MM.1S (cell line): Measurements from ENCODE around the gene GPR22.

ENCODE experiments used
- DNase-seq: peaks from one replicate; pipeline ENCODE4 v3.0.0-alpha.2; 2015
- H2AFZ ChIP-seq: fragments of 300-600 bp; sonication (generic); 2 replicates; pipeline ENCODE4 v1.6.0; 2016; ENCODE audit warnings: antibody characterized with exemption, low read length
- H3F3A ChIP-seq: fragments of 300-600 bp; sonication (generic); 2 replicates; pipeline ENCODE4 v1.6.1; 2016; ENCODE audit warnings: mild to moderate bottlenecking, antibody characterized with exemption, low read length, moderate library complexity, mixed read lengths; ENCODE audit not compliant: insufficient read depth
- H3K27ac ChIP-seq: fragments of 300-600 bp; sonication (generic); 2 replicates; pipeline ENCODE4 v1.5.1; 2016; ENCODE audit warnings: mild to moderate bottlenecking, low read length
- H3K27me3 ChIP-seq: fragments of 300-600 bp; sonication (generic); replicated peaks from 2 replicates; pipeline ENCODE4 v1.6.0; 2016; ENCODE audit warnings: low read length; ENCODE audit not compliant: insufficient read depth
- H3K36me3 ChIP-seq: fragments of 300-600 bp; sonication (generic); replicated peaks from 2 replicates; pipeline ENCODE4 v1.6.1; 2016; ENCODE audit warnings: mild to moderate bottlenecking, low read length, mixed read lengths; ENCODE audit not compliant: insufficient read depth
- H3K4me1 ChIP-seq: fragments of 300-600 bp; sonication (generic); 2 replicates; pipeline ENCODE4 v1.6.1; 2016; ENCODE audit warnings: low read length, mixed read lengths
- H3K4me2 ChIP-seq: fragments of 300-600 bp; sonication (generic); 2 replicates; pipeline ENCODE4 v1.6.0; 2016; ENCODE audit warnings: low read depth, low read length
- H3K4me3 ChIP-seq: fragments of 300-600 bp; sonication (generic); 2 replicates; pipeline ENCODE4 v1.5.1; 2016; ENCODE audit warnings: low read length, mixed read lengths
- H3K79me2 ChIP-seq: fragments of 300-600 bp; sonication (generic); 2 replicates; pipeline ENCODE4 v1.6.1; 2016; ENCODE audit warnings: mixed run types, low read length, mixed read lengths
- H3K9ac ChIP-seq: fragments of 300-600 bp; sonication (generic); 2 replicates; pipeline ENCODE4 v1.6.1; 2016; ENCODE audit warnings: low read length, mixed read lengths
- H3K9me2 ChIP-seq: fragments of 300-600 bp; sonication (generic); replicated peaks from 2 replicates; pipeline ENCODE4 v1.6.1; 2016; ENCODE audit warnings: mild to moderate bottlenecking, low read length, mixed read lengths; ENCODE audit not compliant: insufficient read depth
- H3K9me3 ChIP-seq: fragments of 300-600 bp; sonication (generic); replicated peaks from 2 replicates; pipeline ENCODE4 v1.6.1; 2016; ENCODE audit warnings: mild to moderate bottlenecking, low read length, mixed read lengths; ENCODE audit not compliant: insufficient read depth
- H4K20me1 ChIP-seq: fragments of 300-600 bp; sonication (generic); 2 replicates; pipeline ENCODE4 v1.6.1; 2016; ENCODE audit warnings: mild to moderate bottlenecking, low read length, moderate library complexity, mixed read lengths; ENCODE audit not compliant: insufficient read depth
- CTCF ChIP-seq: fragments of 300-600 bp; sonication (generic); IDR thresholded peaks from 2 replicates; pipeline ENCODE4 v1.5.1; 2016; ENCODE audit warnings: antibody characterized with exemption, low read length, mixed read lengths
- EZH2 ChIP-seq: fragments of 300-600 bp; sonication (generic); optimal IDR thresholded peaks from 2 replicates; pipeline ENCODE3; 2017; ENCODE audit warnings: low read depth, mild to moderate bottlenecking, antibody characterized with exemption, low read length, mixed read lengths
- EZH2phosphoT487 ChIP-seq: fragments of 300-600 bp; sonication (generic); IDR thresholded peaks from 2 replicates; pipeline ENCODE4 v1.6.1; 2018; ENCODE audit warnings: antibody characterized with exemption, low read length

GPR22 gene

GRCh38 chr7:107503687-107504086, 33.8 kb downstream of the GPR22 start:
- Histone ChIP-seq H3K27ac (no peak overlapping the region), H3K79me2 (no peaks in the 10 kb centered on the region), H3K27me3 (no peaks in the 10 kb centered on the region), H3K4me1 (0 out of 2 replicates have a peak, but pooled peaks cover 7% of the 10 kb centered on the region), H3K4me3 (no peak overlapping the region), H3K9me3 (no peaks in the 10 kb centered on the region), H2AFZ (no peak overlapping the region), H3K36me3 (no peaks in the 10 kb centered on the region), H3K9me2 (no peaks in the 10 kb centered on the region), H4K20me1 (no peaks in the 10 kb centered on the region), H3K9ac (no peak overlapping the region), H3F3A (no peaks in the 10 kb centered on the region), H3K4me2 (no peak overlapping the region)
- no peak for TF ChIP-seq EZH2
- TF ChIP-seq EZH2phosphoT487, result no peak
- no peak for TF ChIP-seq CTCF
- no peak for DNase-seq

GRCh38 chr7:107505362-107505761, 35.5 kb downstream of the GPR22 start:
- H2AFZ ChIP-seq, result no peak overlapping the region
- no peaks in the 10 kb centered on the region for H3K9me3 ChIP-seq
- DNase-seq, result peak; percentile 1
- no peak overlapping the region for H3K27ac ChIP-seq
- H3F3A ChIP-seq, result no peaks in the 10 kb centered on the region
- TF ChIP-seq EZH2, result no peak
- no peak for TF ChIP-seq CTCF
- TF ChIP-seq EZH2phosphoT487, result no peak
- no peak overlapping the region for H3K4me2 ChIP-seq
- no peaks in the 10 kb centered on the region for H3K9me2 ChIP-seq
- H3K9ac ChIP-seq, result no peak overlapping the region
- no peak overlapping the region for H3K4me3 ChIP-seq
- no peaks in the 10 kb centered on the region for H3K36me3 ChIP-seq
- no peaks in the 10 kb centered on the region for H3K27me3 ChIP-seq
- H3K4me1 ChIP-seq, result 0 out of 2 replicates have a peak, but pooled peaks cover 7% of the 10 kb centered on the region
- no peaks in the 10 kb centered on the region for H3K79me2 ChIP-seq
- no peaks in the 10 kb centered on the region for H4K20me1 ChIP-seq

GRCh38 chr7:107505997-107506673, 36.3 kb downstream of the GPR22 start:
- Histone ChIP-seq H3K9me3 (no peaks in the 10 kb centered on the region), H3K27ac (peak overlapping the region; percentile 2; the same call in 1 of the 2 replicates), H3F3A (no peaks in the 10 kb centered on the region), H3K27me3 (no peaks in the 10 kb centered on the region), H3K36me3 (no peaks in the 10 kb centered on the region), H3K4me2 (no peak overlapping the region), H3K9ac (no peak overlapping the region), H3K9me2 (no peaks in the 10 kb centered on the region), H3K4me1 (0 out of 2 replicates have a peak, but pooled peaks cover 7% of the 10 kb centered on the region), H4K20me1 (no peaks in the 10 kb centered on the region), H2AFZ (no peak overlapping the region), H3K79me2 (no peaks in the 10 kb centered on the region), H3K4me3 (no peak overlapping the region)
- DNase-seq, result no peak
- no peak for TF ChIP-seq EZH2
- no peak for TF ChIP-seq CTCF
- TF ChIP-seq EZH2phosphoT487, result no peak
